ENCODE measurements around the gene DCDC2.
A peak's percentile ranks its signal among the peaks of the same experiment; 100 is the strongest.
"Not testable (repeated sequence)": the region's sequence is repeated elsewhere in the genome, so short reads cannot be mapped to it uniquely, and the experiment has no call there.

The DCDC2 gene

GRCh38 chr6:24381476-24382219 lies 23.8 kb upstream of the DCDC2 start:
- no peak overlapping the region for H3K27ac ChIP-seq
- DNase-seq (ENCODE audit: low read depth, low spot score): no peak

DNA sequence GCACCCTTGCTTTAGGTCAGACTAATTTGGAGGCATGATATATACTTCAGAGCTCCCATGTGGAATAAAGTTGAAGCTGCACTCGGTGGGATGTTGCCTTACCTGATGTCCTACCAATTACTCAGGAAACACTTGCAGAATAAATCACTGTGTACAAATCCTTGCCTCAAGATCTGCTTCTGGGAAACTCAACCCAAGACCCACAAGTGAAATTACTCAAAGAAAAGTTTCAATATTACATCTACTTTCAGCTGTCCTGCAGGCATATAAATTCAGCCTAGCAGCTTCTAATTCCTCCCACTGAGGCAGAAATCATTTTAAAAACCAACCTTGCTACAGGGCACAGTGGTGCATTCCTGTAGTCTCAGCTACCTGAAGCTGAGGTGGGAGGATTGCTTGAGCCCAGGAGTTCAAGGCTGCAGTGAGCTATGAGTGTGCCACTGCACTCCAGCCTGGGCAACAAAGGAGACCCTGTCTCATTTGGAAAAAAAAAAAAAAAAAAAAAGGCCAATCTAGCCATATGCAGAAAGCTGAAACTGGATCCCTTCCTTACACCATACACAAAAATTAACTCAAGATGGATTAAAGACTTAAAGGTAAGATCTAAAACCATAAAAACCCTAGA lies 20.7 kb upstream of the DCDC2 start:
- no peak overlapping the region for H3K27ac ChIP-seq

GRCh38 chr6:24376871-24377270 lies 19.0 kb upstream of the DCDC2 start:
- H3K27ac ChIP-seq: no peak overlapping the region
- DNase-seq (ENCODE audit: low read depth, low spot score): no peak

More for the DNA sequence above, 20.7 kb upstream of the DCDC2 start:
- DNase-seq (ENCODE audit: low read depth, low spot score): no peak

DNA sequence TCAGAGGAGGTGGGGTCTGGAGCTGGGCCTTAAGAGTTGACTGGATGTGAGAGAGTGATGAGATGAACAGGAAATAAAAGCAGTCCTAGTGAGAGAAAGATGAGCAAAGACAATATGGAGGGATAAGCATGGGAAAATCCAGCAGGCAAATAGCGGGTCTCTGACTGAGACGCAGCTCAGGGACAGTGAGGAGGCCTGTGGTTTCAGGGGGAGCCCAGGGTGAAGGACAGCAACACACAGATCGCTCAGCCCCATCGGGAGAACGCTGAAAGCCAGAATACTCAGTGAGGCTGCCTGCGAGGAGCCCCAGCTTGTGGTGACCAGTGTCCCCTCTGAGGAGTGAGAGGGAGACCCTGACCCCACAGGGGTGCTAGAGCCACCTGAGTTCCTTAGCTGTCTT lies 16.8 kb upstream of the DCDC2 start:
- H3K27ac ChIP-seq: no peak overlapping the region
- DNase-seq (ENCODE audit: low read depth, low spot score): no peak

GRCh38 chr6:24365103-24365633 lies 7.3 kb upstream of the DCDC2 start:
- H3K27ac ChIP-seq; DNase-seq (ENCODE audit: low read depth, low spot score): not testable (repeated sequence)

DNA sequence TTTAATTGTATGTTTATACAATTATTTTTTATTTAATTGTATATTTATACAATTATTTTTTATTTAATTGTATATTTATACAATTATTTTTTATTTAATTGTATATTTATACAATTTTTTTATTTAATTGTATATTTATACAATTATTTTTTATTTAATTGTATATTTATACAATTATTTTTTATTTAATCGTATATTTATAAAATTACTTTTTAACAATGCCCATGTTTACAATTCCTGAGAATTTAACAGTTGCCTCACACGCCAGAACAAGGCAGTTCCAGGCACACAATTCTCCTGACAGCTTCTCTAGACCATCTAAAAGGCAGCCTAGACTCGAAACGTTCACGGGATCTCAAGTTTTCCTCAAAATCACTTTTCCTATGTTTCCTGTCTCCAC lies 4.5 kb upstream of the DCDC2 start:
- H3K27ac ChIP-seq; DNase-seq (ENCODE audit: low read depth, low spot score): not testable (repeated sequence)

- H3K27ac ChIP-seq: peak overlapping the region; percentile 46
- DNase-seq (ENCODE audit: low read depth, low spot score): peak; percentile 34
Observed at GRCh38 chr6:24359640-24360454, 2.0 kb upstream of the DCDC2 start.

DNA sequence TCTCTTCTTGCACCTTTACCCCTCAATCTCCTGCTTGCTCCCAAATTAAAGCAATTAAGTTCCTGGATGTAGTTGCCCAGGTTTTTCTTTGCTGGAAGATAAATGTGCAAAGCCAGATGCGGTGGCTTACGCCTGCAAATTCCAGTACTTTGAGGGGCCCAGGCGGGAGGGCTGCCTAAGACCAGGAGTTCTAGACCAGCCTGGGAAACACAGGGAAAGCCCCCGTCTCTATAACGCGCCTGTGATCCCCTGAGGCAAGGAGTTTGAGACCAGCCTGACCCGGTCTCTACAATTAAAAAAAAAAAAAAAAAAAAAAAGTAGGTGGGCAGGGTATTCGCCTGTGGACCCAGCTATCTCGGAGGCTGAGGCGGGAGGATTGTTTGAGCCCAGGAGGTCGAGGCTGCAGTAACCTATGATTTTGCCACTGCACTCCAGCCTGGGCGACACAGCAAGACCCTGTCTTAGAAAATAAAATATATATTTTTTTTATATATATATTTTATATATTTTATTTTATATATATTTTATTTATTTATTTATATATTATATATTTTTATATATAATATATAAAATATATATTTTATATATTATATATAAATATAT lies 461 bp upstream of the DCDC2 start:
- H3K27ac ChIP-seq: no peak overlapping the region
- no peak for DNase-seq (ENCODE audit: low read depth, low spot score)

DNA sequence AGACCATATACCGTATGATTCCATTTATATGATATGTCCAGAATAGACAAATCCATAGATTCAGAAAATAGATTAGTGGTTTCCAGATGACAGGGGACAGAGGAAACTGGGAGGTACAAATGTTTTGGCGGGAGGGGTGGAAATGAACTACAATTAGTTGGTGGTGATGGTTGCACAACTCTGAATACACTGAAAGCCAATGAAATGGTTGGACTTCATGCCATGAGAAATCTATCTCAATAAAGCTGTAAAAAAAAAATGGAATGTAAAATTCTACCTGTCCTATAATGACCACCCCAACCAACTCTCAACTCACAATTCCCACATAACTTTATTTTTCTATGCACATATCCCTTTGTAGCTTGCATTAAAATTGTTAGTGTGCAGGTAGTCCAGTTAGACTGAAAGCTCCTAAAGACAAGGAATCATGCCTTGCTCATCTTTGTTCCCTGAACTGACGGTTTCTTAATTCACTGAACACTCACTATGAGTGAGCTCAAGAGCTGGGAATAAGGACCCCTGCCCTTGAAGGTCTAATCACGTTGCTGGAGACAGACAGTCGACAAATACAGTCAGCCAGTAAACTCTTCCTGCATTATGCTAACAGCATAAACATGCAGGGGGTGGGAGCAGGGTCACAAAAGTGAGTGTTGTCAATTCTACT lies 1.4 kb downstream of the DCDC2 start:
- no peak overlapping the region for H3K27ac ChIP-seq
- no peak for DNase-seq (ENCODE audit: low read depth, low spot score)

- no peak for DNase-seq (ENCODE audit: low read depth, low spot score)
- no peak overlapping the region for H3K27ac ChIP-seq
Observed at GRCh38 chr6:24355393-24355792, 2.5 kb downstream of the DCDC2 start.

DNA sequence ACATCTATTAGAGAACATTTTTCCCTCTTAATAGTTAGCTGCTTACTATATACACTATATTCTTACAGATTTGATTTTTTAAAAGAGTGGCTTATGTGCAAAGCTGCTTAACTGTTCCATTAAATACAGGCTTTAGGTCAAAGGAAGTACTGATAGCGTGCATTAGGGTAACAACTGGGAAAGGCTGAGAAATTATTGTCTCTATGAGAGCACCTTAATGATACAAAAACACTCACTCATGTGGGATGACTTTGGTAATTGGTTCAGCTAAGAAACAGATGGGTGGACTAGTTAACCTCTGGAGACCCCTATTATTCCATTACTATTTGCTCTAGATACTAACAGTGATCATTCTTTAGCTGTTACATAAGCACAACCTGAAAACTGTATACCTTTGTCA lies 4.0 kb downstream of the DCDC2 start:
- no peak overlapping the region for H3K27ac ChIP-seq
- DNase-seq (ENCODE audit: low read depth, low spot score): no peak

- no peak for DNase-seq (ENCODE audit: low read depth, low spot score)
- no peak overlapping the region for H3K27ac ChIP-seq
Observed at GRCh38 chr6:24352434-24352833, 5.4 kb downstream of the DCDC2 start.

- no peak overlapping the region for H3K27ac ChIP-seq
- DNase-seq (ENCODE audit: low read depth, low spot score): no peak
Observed at GRCh38 chr6:24344976-24345375, 12.9 kb downstream of the DCDC2 start.

DNA sequence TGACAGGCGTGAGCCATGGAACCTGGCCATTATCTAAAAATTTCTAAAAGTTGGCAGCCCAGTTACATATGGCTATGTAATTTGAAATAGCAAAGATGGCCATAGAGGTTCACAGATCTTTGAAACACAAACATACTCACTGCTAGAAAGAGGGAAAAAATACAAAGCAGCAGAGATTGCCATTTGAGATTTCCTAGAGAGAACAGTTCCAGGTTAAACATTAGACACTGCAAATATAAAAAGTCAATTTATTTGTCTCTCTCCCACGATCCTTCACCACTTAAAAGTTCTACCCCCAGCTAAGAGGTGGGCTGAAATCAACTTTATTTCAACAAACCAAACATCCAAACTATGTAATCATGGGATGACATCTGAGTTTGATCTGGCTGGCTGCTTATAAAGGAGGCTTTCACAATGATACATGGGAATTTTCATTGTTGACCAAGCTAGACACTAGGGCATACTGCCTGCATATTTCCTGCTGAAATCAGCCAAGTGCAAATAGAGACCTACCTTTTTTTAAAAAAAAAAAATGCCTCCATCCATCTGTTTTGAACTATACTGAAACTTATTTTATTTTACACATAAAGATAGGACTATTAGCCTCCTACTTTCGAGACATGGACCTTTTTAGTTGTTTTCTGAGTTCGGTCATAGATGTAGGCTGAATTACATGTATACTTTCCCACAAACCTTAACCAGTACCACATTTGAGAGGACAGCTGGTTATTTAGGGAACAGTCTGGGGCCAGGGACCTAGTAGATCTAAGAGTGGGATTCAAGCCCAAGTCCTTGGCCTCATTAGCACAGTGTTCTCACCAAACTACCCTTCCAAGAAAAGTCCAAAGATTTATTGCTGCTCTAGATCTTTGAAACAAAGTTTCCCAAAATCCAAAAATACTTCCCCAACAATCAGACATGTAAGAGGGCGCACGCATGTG lies 16.6 kb downstream of the DCDC2 start:
- no peak for DNase-seq (ENCODE audit: low read depth, low spot score)
- H3K27ac ChIP-seq: peak overlapping the region; percentile 42

GRCh38 chr6:24339932-24340331 lies 17.9 kb downstream of the DCDC2 start:
- DNase-seq (ENCODE audit: low read depth, low spot score): peak; percentile 74
- H3K27ac ChIP-seq: peak overlapping the region; percentile 42

DNA sequence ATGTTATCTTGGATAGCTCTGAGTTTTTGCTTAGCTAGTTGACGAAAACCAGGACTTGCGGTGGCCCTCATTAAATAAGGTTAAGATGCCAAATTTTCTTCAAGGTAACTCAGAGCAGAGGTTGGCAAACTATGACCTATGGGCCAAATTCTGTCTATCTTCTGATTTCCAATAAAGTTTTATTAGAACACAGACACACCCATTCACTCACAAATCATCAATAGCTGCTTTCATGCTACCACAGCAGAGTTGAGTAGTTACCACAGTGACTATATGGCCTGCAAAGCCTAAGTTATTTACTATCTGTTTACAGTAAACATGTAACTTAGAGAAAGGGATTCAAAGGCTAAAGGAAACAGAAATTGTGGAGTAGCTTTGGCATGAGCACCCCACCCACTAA lies 23.6 kb downstream of the DCDC2 start:
- no peak for DNase-seq (ENCODE audit: low read depth, low spot score)

GRCh38 chr6:24332317-24332716 lies 25.5 kb downstream of the DCDC2 start:
- H3K27ac ChIP-seq: peak overlapping the region; percentile 60
- peak; percentile 92 for DNase-seq (ENCODE audit: low read depth, low spot score)

More for the DNA sequence above, 23.6 kb downstream of the DCDC2 start:
- H3K27ac ChIP-seq: no peak overlapping the region

DNA sequence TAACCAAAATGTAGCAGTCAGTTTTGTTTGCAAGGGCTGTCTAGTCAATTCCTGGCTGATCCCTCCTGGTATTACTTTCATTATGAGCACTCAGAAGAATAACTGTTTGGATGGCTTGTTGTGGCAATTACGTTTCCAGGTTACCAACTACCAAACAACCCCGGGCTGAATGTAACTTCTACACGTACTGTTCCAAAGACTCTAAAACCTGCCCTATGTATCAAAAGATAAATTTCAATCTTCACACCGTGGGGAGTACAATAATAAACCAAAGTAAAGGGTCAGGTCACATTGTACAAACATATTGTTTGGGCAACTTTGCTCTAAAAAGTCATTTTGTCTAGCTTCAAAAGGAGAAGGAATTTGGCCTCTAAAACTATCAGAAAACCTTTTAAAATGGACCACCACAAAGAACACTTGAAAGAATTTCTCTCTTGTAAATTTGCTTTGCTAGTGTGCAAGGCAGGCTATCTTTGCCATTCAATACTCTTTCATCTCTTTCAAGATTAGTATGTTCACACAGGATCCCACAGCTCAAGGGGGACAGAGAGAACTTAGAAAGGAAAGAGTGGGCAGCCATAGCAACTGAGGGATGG lies 27.6 kb downstream of the DCDC2 start:
- H3K27ac ChIP-seq: no peak overlapping the region
- DNase-seq (ENCODE audit: low read depth, low spot score): no peak

All from epithelial cell of prostate (primary cell).